HG02610 (cell line): Measurements from ENCODE around the gene CLEC5A.
"Not testable (repeated sequence)": the region's sequence is repeated elsewhere in the genome, so short reads cannot be mapped to it uniquely, and the experiment has no call there.

Experiments
- ATAC-seq: cut with Tn5 transposase; IDR thresholded peaks from one replicate; pipeline ENCODE4 v1.9.1; 2021; ENCODE audit warnings: mild to moderate bottlenecking, moderate library complexity; ENCODE audit not compliant: unreplicated experiment

CLEC5A gene

DNA sequence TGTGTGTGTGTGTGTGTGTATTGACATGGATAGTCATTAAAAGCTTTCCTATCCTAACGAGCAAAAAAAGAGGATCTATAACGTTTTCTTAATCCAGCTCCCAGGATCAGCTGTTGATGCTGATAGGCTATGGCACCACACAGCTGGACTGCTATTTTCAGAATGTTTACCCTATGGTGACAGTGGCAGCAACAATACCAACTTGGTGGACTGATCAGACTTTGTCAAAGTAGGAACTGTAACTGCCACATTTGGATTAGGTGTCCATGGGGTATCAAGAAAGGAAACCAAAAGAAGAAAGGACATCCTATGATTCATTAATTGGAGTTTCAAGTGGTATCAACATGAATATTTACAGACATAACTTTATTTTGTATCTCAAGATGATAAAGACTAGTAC lies 2.7 kb upstream of the CLEC5A start:
- no peak for ATAC-seq

DNA sequence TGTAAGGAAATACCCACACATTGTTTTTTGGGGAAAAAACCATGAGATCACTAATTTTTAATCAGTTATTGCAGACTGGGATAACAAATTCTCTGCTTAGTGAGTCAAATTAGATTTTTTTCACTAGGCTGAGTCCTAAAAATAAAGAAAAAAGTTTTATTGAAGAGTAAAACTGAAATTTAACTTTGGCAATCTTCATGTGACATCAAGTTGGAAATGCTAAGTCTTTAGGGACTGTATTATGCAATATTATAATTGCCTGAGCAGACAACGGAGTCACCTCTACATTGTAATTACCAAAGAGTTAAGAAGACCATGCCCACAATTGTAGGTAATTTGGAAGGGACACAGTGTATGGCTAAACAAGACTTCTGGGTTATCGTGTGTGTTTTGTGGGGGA lies 2.2 kb upstream of the CLEC5A start:
- no peak for ATAC-seq

DNA sequence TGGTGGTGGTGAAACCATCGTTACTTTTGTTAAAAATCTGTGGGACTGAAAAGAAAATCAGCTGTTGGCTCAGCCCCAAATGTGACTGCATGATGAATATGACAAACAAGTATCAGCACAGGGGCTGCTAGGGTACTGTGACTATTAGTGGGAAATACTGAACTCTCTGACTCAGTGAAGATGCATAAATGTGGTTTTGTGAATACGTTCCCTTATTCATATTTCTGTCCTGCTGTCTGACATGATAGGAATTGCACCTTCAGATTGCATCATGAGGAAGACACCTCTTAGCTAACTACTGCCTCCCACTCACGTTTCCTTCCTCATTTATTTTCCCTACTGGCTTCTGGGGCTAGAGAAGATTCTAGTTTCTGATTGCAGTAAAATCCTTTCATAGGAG lies 1.4 kb downstream of the CLEC5A start:
- ATAC-seq = no peak

DNA sequence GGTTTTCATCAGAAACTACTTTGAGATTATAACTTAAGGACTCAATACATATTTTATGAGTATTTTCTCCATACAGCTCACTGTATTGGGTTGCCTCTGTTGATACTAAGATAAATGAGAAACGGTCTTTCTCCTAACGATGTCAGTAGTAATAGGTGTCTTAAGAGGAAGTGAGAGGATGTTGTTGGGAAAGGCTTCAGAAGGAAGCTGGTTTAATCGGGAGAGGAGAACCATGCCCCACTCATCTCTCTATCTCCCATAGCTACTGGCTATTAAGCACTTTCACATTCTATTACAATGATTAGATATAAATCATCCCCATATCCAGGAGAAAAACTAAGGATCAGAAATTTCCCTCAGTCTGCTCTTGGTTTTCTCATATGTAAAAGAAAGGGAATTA lies 2.0 kb downstream of the CLEC5A start:
- ATAC-seq = no peak

DNA sequence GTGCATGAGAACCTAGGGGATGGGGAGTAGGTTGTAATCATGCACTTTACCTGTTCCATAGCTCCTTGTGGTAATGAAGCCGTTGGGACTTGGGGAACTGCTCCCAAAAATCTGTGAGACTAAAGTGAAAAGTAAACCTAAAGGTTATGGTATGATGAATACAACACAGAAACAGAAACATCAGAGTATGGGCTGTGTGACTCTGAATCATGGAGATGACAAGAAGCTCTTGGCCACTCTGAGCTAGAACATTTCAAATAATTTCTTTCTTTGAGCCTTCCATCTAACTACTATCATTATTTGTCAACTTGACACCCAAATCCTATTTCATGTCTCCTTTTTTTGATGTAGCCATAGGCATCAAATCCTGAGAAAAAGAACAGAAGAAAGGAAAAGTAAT lies 2.9 kb downstream of the CLEC5A start:
- ATAC-seq = no peak

DNA sequence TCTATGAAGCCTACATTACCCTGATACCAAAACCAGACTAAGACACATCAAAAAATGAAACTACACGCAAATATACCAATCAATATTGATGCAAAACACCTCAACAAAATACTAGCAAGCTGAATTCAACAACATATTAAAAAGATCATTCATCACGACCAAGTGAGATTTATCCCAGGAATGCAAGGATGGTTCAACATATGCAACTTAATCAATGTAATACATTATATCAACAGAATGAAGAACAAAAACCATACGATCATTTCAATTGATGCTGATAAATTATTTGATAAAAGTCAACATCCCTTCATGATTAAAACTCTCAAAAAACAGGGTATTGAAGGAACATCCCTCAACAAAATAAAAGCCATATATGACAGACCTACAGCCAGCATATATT lies 5.7 kb downstream of the CLEC5A start:
- no peak for ATAC-seq

DNA sequence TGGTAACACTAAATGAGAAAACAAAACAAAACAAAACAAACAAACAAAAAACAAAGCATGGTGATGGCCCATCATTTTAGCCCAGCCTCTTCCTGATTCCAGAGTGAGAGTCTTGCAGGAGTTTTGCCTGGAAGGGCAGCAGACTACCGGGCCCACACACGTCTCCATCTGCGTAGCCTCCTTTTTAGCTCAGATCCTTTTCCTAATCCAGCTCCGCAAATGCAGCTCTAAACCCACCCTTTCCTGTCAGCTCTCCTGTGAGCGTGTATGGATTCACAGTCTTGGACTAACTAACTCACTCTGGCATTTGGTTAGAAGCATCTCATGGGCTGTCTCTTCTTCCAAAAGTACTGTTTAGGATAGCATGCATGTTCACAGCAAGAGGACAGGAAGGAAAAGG lies 16.6 kb downstream of the CLEC5A start:
- ATAC-seq = no peak

DNA sequence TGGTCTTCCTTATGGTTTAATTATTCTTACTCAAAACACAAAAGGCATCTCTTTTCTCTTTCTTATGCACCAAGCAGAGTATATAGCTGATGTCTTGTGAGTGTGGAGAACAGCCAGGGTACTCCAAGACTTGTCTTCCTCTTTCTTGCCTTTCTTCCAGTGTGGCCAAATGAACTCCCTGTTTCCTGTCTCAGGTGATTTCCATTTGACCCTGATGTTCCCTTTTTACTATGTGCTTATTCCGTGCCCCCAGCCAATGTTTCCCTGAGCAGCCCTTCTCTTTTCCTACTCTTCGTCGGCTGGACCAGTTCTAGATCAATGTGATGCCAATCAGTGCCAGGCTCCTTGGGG lies 18.0 kb downstream of the CLEC5A start:
- no peak for ATAC-seq

DNA sequence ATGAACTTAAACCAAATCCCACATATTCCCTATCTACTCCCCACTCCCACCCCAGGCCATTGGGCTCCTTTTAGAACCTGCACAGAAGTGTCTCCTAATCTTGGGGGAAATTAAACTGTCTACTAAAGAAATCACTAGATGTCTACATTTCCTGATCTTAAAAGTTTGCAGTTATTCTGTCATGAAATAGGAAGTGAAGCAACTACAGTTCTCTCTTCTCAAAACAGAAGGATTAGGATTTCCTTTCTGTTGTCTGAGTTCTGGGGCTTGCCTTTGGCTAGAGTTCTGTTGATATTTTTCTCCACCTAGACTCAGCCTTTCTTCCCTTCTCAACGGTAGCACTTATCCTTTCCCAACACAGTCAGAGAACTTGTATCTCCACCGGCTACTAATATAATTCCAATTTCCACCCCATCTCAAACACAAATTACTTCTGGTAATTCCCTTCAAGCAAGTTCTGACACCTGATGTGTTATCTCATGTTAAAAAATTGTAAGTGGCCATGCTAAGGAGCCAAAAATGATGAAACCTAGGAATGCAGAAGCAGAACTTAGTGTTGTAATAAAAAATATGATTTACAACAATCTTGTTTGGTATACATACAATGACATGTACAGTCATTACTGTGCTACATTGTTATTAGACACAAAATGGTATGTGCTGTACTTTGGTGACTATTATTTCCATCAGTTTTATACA lies 18.5 kb downstream of the CLEC5A start:
- ATAC-seq = no peak

DNA sequence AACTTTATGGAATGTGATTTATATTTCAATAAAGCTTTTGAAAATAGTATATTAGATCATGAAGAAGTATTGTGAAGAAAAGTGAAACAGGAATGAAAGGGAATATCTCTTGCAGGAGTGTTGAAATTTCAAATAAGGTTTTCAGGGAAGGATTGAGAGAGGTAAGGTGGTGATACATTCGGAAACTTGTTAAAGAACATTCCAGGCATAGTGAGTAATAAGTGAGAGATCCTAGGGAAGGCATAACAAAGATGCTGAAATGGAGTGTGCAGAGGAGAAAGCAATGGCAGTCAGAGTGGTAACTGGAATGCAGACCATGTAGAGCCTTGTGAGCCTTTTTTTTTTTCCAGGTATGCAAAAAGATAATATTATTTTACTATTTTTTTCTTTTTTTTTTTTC lies 26.5 kb downstream of the CLEC5A start:
- ATAC-seq = no peak

DNA sequence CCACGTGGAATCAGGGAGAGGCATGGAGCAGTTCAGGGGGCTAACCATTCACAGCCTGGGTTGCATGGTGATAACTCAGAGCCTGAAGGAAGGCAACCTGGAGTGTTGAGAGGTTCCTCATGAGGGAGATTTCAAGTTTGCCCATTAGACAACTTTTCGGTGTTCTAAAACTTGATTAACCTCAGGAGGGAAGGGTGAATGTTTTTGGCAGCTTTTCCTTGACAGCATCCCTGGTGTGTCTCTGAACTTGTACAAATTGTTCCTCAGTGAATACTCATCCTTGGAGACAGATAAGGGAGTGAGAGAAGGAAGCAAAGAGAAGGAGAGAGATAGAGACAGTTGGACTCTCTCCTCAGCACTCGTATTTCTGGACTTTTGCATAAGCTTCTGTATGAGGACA lies 30.7 kb downstream of the CLEC5A start, which contains the start of gene OR9A4:
TSS of gene OR9A4 (plus strand) at position 301 of the 400 bp plus-strand sequence. CDS start 2,477 bp downstream, outside the sequence.
- no peak for ATAC-seq

DNA sequence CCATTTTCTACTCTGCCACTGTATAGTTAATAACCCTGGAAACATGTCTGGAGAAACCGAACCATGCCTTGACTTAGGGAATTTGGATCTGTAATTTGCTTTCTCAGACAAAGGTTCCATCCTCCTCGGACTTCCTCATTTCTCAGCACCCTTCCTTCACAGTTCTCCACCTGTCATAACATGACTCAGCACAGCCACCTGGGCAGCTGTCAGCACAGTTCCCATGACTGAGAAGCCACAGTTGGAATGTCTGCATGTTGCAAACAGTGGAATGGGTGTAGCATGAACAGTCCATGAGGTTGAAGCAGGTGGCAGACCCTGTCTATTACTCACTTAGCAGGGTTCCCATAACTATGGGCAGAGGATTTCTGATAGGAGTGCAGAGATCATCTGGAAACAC lies 31.2 kb downstream of the CLEC5A start:
- ATAC-seq = peak; percentile 71

DNA sequence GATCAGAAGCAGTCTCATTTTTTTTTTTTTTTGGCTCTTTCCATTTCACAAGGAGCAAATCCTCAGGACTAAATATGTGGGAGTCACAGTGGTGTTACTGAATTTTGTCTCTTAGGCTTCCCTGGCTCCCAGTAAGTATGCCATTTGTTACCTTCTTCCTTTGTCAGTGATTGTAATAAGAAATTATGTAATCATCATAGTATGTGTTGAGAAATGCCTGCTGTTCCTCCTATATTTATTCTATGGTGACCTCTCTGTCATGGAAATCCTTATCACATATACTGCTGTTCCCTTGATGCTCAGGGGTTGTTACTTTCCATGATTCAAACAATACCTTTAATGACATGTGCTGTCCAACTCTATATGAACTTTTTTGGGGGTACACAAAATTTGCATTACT lies 35.4 kb downstream of the CLEC5A start:
- ATAC-seq = no peak

DNA sequence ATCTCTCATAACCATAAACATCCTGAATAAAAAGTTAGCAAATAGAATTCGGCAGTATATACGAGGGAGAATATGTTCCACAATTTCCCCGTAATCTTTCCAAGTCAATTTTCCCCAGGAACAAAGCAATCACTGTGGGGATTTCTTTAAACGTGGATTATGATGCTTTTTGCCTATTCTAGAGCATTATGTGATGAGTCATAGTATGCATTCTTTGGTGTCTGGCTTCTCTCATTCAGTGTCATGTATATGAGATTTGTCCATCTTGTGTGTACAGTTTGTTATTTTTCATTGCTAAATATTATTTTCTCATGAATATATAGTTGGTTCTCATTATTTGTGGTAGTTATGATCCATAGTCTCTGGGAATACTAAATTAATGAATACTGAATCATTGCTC lies 40.5 kb downstream of the CLEC5A start:
- no peak for ATAC-seq

DNA sequence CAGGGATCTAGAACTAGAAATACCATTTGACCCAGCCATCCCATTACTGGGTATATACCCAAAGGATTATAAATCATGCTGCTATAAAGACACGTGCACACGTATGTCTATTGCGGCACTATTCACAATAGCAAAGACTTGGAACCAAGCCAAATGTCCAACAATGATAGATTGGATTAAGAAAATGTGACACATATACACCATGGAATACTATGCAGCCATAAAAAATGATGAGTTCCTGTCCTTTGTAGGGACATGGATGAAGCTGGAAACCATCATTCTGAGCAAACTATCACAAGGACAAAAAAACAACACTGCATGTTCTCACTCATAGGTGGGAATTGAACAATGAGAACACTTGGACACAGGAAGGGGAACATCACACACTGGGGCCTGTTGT lies 47.4 kb downstream of the CLEC5A start:
- ATAC-seq = not testable (repeated sequence)

DNA sequence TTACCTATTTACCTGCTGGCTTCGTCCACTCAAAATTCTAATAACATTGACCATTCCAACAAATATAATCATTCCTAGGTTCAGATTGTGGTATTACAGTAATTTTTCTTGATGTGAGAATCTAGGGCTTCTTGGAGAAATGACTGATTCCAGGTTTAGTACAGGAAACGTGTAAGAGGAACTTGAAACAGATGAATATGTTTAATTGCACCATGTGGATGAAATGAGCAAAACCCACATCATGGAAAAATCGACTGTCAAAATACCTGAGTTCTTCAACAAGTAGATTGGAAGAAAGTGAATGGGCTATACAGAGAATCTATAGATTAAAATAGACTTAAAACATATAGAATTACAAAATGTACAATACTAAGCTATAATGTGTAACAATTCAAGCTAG lies 55.4 kb downstream of the CLEC5A start:
- no peak for ATAC-seq

DNA sequence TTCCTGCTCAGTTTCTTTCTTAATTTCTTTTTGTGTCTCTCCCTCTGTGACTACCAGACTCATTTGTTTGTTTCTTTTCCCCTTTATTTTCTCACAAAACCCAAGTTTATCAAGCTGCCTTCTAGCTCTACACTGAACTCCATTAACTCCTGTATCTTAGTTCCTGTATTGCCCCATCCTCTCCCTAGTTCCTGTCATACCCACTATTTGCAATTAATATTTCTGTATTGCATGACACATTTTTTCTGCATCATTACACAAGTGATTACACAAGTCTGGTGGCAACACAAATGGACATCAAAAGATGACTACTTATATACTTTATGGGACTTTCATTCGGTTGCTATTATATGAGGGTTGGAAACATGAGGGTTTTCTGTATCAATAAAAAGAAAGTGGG lies 57.5 kb downstream of the CLEC5A start:
- ATAC-seq = no peak

DNA sequence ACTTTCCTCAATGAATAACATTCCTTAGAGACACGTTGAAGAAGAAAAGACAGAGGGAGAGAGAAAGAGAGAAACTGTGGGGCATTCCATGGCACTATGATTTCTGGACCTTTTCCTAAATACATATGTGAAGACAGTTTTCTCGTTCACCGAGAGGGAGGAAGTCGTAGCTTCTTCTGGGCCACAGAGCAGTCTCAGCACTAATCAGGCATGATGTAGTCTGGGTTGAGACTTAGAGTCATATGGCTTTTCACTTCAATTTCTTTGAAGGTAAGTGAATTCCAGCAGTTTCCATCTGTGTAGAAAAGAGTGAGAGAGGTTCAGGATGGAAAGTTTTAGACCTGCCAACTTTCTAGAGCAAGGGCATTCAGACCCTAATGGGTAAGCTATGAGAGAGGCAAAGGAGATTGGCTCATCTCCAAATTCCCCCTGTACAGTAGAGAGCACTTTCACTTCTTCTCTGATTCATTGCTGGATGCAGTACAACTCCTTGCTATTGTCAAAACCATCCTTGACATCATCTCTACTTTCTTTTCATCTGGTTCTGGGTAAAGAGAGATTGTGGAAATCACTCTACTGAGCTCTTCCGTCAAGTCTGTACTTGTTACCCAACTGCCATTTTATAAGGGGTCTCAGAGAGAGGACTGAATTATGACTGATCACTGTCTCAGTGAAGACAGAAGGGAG lies 62.1 kb downstream of the CLEC5A start:
- ATAC-seq = peak; percentile 95

DNA sequence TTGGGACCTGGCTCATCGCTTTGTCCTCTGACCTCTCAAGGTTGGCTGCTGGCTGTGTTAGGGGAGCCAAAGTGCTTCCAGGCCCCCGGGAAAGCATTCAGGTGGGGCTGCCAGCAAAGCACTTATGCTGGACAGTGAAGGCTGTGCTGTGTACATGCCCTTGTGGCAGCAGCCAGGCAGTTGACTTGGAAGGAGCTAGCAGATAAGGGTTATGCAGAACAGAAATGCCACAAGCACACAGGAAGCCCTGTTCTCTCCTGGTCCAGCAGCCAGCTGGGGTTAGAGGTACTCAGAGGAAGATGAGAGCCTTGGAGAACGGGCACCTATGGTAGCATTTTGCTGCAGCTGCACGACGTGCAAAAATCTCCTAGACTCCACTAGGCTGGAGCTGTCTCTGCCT lies 65.8 kb downstream of the CLEC5A start:
- ATAC-seq = no peak

DNA sequence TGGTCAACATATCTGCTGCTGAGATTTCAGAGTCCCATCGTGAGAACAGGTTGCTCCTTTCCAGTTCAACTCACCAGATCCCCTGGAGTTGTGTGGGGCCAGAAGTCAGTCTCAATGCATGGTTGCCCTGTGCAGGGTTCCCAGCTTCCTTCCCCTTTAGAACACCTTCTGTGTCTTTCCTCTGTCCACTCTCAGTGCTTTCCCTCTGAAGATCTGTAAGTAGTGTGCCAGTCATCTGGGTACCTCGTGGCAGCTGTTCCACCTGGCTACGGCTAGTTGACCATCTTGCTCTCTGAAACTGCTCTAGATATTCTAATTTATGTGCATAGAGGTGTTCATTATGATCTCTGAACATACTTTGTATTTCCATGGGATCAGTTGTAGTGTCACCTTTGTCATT lies 69.4 kb downstream of the CLEC5A start:
- ATAC-seq = no peak
